Measurements from ENCODE around the gene CPA1. TPM values are rescaled to one million over a fixed set of nuclear protein-coding genes. Genes with fewer than 3 reads are reported as not detected.

The CPA1 gene
- total and polyA plus RNA-seq, 9 of the 15 experiments (the other 6 are each of a cell fraction or from before 2014, with no cell fraction given), result 6.5 TPM; not detected in 8

DNA sequence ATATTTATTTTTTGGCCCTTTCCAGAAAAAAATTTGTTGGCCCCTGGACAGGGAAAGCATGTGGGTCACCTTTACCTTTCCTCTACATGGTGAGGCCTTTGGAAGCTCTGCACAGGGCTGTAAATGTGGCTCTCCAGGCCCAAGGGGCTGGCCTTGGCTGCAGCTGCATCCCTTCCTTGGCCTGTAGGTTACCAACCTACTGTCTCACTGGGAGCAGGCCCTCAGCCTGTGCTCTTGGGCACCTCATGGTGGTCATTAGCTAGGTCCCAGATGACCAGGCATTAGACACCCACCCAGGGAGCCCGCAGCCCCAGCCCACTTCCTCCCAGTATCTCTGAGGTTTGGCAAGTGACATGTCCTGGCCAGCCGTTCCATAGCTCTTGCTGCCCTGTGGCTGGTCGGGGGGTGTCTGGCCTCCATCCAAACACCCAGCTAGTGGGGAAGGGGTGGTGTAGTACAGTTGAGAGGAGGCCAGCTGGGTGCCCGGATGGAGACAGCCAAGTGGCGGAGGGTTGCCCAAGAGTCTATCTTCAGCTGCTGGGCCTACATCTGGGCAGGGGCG is 42.8 kb upstream of the CPA1 start:
- in situ Hi-C loops (cut with MboI) (no loop called here), intact Hi-C loops (cut with micrococcal nuclease) (no loop called here)
- Histone ChIP-seq H3K9ac (ENCODE audit: insufficient read depth in 1 of 2, low read depth in 2 of 2, low read length in 2 of 2) (no peak overlapping the region), H3K4me1 (replicated peaks in 1 of 2; ENCODE audit: control insufficient read depth in 2 of 2, insufficient read depth in 2 of 2, low read length in 2 of 2) (no peaks in the 10 kb centered on the region), H3K4me2 (ENCODE audit: insufficient read depth, low read length) (no peak overlapping the region), H3K9me1 (ENCODE audit: control insufficient read depth, insufficient read depth, low read length) (no peaks in the 10 kb centered on the region), H3K36me3 (ENCODE audit: control insufficient read depth, insufficient read depth, low read length) (no peaks in the 10 kb centered on the region), H4K20me1 (replicated peaks; ENCODE audit: control insufficient read depth, insufficient read depth, low read length) (no peaks in the 10 kb centered on the region), H2AFZ (ENCODE audit: low read depth, low read length) (no peak overlapping the region), H3K27ac (ENCODE audit: extremely low read depth, low read depth, low read length) (no peak overlapping the region), H3K9me3 (replicated peaks; ENCODE audit: control insufficient read depth, insufficient read depth, low read depth, low read length) (no peaks in the 10 kb centered on the region), H3K27me3 (ENCODE audit: control insufficient read depth in 2 of 2, insufficient read depth in 2 of 2, low read length in 2 of 2) (peaks cover 10 to 41% of the 10 kb centered on the region in 2 experiments; a peak in 3 of 5 replicates), H3K79me2 (ENCODE audit: control insufficient read depth, insufficient read depth, low read length) (no peaks in the 10 kb centered on the region), H3K4me3 (no peak overlapping the region)
- ChIA-PET POLR2A (interaction anchor here (0.7 to 1.7 kb wide), 2 partner anchors 12 to 15 kb away, joined by 3 to 6 read pairs; no protein-coding TSS in a partner anchor), CTCF (ENCODE audit: low intra/inter-chr PET ratio) (no interaction called here)
- TF ChIP-seq NEUROD1 (IDR thresholded peaks at IDR 0.05; ENCODE audit: borderline replicate concordance, low read depth, low read length, partially characterized antibody) (no peak), BMI1 (IDR thresholded peaks at IDR 0.05; ENCODE audit: low read length) (no peak), ZKSCAN3 (CRISPR knock-in tag; IDR thresholded peaks at IDR 0.05) (no peak), MTF1 (CRISPR knock-in tag; IDR thresholded peaks at IDR 0.05; ENCODE audit: borderline replicate concordance) (no peak)
- TF ChIP-seq, protein P1, sequence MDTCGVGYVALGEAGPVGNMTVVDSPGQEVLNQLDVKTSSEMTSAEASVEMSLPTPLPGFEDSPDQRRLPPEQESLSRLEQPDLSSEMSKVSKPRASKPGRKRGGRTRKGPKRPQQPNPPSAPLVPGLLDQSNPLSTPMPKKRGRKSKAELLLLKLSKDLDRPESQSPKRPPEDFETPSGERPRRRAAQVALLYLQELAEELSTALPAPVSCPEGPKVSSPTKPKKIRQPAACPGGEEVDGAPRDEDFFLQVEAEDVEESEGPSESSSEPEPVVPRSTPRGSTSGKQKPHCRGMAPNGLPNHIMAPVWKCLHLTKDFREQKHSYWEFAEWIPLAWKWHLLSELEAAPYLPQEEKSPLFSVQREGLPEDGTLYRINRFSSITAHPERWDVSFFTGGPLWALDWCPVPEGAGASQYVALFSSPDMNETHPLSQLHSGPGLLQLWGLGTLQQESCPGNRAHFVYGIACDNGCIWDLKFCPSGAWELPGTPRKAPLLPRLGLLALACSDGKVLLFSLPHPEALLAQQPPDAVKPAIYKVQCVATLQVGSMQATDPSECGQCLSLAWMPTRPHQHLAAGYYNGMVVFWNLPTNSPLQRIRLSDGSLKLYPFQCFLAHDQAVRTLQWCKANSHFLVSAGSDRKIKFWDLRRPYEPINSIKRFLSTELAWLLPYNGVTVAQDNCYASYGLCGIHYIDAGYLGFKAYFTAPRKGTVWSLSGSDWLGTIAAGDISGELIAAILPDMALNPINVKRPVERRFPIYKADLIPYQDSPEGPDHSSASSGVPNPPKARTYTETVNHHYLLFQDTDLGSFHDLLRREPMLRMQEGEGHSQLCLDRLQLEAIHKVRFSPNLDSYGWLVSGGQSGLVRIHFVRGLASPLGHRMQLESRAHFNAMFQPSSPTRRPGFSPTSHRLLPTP (IDR thresholded peaks at IDR 0.05; ENCODE audit: borderline replicate concordance, extremely low read depth, insufficient read length), result no peak
- TF ChIP-seq, protein P2, sequence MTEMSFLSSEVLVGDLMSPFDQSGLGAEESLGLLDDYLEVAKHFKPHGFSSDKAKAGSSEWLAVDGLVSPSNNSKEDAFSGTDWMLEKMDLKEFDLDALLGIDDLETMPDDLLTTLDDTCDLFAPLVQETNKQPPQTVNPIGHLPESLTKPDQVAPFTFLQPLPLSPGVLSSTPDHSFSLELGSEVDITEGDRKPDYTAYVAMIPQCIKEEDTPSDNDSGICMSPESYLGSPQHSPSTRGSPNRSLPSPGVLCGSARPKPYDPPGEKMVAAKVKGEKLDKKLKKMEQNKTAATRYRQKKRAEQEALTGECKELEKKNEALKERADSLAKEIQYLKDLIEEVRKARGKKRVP (CRISPR knock-in tag; IDR thresholded peaks at IDR 0.05), result no peak
- TF ChIP-seq, protein P3, sequence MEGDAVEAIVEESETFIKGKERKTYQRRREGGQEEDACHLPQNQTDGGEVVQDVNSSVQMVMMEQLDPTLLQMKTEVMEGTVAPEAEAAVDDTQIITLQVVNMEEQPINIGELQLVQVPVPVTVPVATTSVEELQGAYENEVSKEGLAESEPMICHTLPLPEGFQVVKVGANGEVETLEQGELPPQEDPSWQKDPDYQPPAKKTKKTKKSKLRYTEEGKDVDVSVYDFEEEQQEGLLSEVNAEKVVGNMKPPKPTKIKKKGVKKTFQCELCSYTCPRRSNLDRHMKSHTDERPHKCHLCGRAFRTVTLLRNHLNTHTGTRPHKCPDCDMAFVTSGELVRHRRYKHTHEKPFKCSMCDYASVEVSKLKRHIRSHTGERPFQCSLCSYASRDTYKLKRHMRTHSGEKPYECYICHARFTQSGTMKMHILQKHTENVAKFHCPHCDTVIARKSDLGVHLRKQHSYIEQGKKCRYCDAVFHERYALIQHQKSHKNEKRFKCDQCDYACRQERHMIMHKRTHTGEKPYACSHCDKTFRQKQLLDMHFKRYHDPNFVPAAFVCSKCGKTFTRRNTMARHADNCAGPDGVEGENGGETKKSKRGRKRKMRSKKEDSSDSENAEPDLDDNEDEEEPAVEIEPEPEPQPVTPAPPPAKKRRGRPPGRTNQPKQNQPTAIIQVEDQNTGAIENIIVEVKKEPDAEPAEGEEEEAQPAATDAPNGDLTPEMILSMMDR (IDR thresholded peaks at IDR 0.05 in 2 of 3, conservative IDR thresholded peaks at IDR 0.05 in 1 of 3; ENCODE audit: insufficient read depth in 2 of 3, low read depth in 1 of 3, low read length in 3 of 3), result peak in 1 of 3 experiments; percentile 50; a peak in 2 of 6 replicates
- ATAC-seq (peak; percentile 76), FAIRE-seq (no peak), DNase-seq (ENCODE audit: extremely low read depth in 1 of 4, low spot score in 3 of 4) (no peak)
- BruUV-seq (replicated peaks), result no TSS peak
- WGBS (ENCODE audit: insufficient coverage, low coverage, missing lambda C conversion rate), result 18% methylated on average over 6 of the region's 6 CpGs

Data from K562 (cell line).